ENCODE measurements around the gene RNF157. TPM values are rescaled to one million over a fixed set of nuclear protein-coding genes. Genes with fewer than 3 reads are reported as not detected.

The RNF157 gene
- total and polyA plus RNA-seq, 2 of the 13 experiments (the other 11 are each of a cell fraction or from before 2014, with no cell fraction given), result 0.44 to 1.5 TPM

- TF ChIP-seq HES4 (CRISPR knock-in tag; IDR thresholded peaks at IDR 0.05; ENCODE audit: borderline replicate concordance) (peak; percentile 34; the same call in 1 of the 2 replicates), FOXA3 (CRISPR knock-in tag; IDR thresholded peaks at IDR 0.05) (peak; percentile 13), ATM (IDR thresholded peaks at IDR 0.05; ENCODE audit: borderline replicate concordance) (no peak), ZBTB4 (CRISPR knock-in tag; IDR thresholded peaks at IDR 0.05; ENCODE audit: borderline replicate concordance) (peak; percentile 92), RNF219 (CRISPR knock-in tag; IDR thresholded peaks at IDR 0.05) (no peak), ATAD3A (CRISPR knock-in tag; IDR thresholded peaks at IDR 0.05) (no peak), ATRX (CRISPR knock-in tag; IDR thresholded peaks at IDR 0.05; ENCODE audit: borderline replicate concordance) (no peak), ZNF773 (CRISPR knock-in tag; IDR thresholded peaks at IDR 0.05; ENCODE audit: borderline replicate concordance) (peak; percentile 16; the same call in 1 of the 2 replicates), KDM5B (CRISPR knock-in tag; IDR thresholded peaks at IDR 0.05; ENCODE audit: borderline replicate concordance) (peak; percentile 76; the same call in 1 of the 2 replicates), ZNF710 (CRISPR knock-in tag; IDR thresholded peaks at IDR 0.05; ENCODE audit: borderline replicate concordance) (peak; percentile 22; the same call in 1 of the 2 replicates), HMG20A (CRISPR knock-in tag; IDR thresholded peaks at IDR 0.05; ENCODE audit: borderline replicate concordance) (no peak), ZNF382 (CRISPR knock-in tag; IDR thresholded peaks at IDR 0.05; ENCODE audit: borderline replicate concordance) (no peak), ZBED4 (CRISPR knock-in tag; IDR thresholded peaks at IDR 0.05; ENCODE audit: borderline replicate concordance) (no peak), ZNF713 (CRISPR knock-in tag; IDR thresholded peaks at IDR 0.05) (peak; percentile 26; the same call in 1 of the 2 replicates), ZNF138 (CRISPR knock-in tag; IDR thresholded peaks at IDR 0.05; ENCODE audit: low read depth) (no peak), PITX1 (CRISPR knock-in tag; IDR thresholded peaks at IDR 0.05) (no peak; the same call in 1 of the 2 replicates), YEATS2 (CRISPR knock-in tag; IDR thresholded peaks at IDR 0.05; ENCODE audit: borderline replicate concordance) (peak; percentile 86)
These were observed 136.8 kb downstream of the RNF157 start, which contains the start of gene EXOC7 (continued) for GRCh38 chr17:76103274-76104139.
